ENCODE data around the gene UBL4A.

Gene UBL4A

GRCh38 chrX:154530286-154530685, 43.9 kb upstream of the UBL4A start:
- Histone ChIP-seq H3K9me3 (no peaks in the 10 kb centered on the region), H3K27me3 (no peaks in the 10 kb centered on the region), H3K36me3 (peaks cover 53% of the 10 kb centered on the region), H3K4me1 (ENCODE audit: control insufficient read depth in 1 of 2, insufficient read depth in 1 of 2, low read depth in 1 of 2, low read length in 1 of 2) (peaks cover 20 to 21% of the 10 kb centered on the region in 2 experiments), H3K27ac (peak overlapping the region; percentile 49), H3K4me3 (ENCODE audit: low read depth in 1 of 2, low read length in 1 of 2) (no peak overlapping the region)
- TF ChIP-seq CTCF (IDR thresholded peaks at IDR 0.05): no peak

- TF ChIP-seq CTCF (IDR thresholded peaks at IDR 0.05): no peak
- peaks cover 10 to 11% of the 10 kb centered on the region in 2 experiments for H3K4me1 ChIP-seq (ENCODE audit: control insufficient read depth in 1 of 2, insufficient read depth in 1 of 2, low read depth in 1 of 2, low read length in 1 of 2)
- H3K36me3 ChIP-seq: peaks cover 43% of the 10 kb centered on the region
- H3K4me3 ChIP-seq (ENCODE audit: low read depth in 1 of 2, low read length in 1 of 2): no peak overlapping the region
- H3K27ac ChIP-seq: peak overlapping the region; percentile 49
- no peaks in the 10 kb centered on the region for H3K27me3 ChIP-seq
- no peaks in the 10 kb centered on the region for H3K9me3 ChIP-seq
Observed at GRCh38 chrX:154529206-154529612, 42.8 kb upstream of the UBL4A start.

GRCh38 chrX:154526901-154527675, 40.7 kb upstream of the UBL4A start:
- H3K4me1 ChIP-seq (ENCODE audit: control insufficient read depth in 1 of 2, insufficient read depth in 1 of 2, low read depth in 1 of 2, low read length in 1 of 2): peaks cover 10% of the 10 kb centered on the region in 2 experiments
- TF ChIP-seq CTCF (IDR thresholded peaks at IDR 0.05): peak; percentile 46
- H3K9me3 ChIP-seq: no peaks in the 10 kb centered on the region
- peaks cover 21% of the 10 kb centered on the region for H3K36me3 ChIP-seq
- peak overlapping the region; percentile 55 for H3K27ac ChIP-seq
- H3K4me3 ChIP-seq (ENCODE audit: low read depth in 1 of 2, low read length in 1 of 2): peak overlapping the region in 1 of 2 experiments; percentile 44
- H3K27me3 ChIP-seq: no peaks in the 10 kb centered on the region

GRCh38 chrX:154525606-154526490, 39.4 kb upstream of the UBL4A start:
- H3K4me3 ChIP-seq (ENCODE audit: low read depth in 1 of 2, low read length in 1 of 2): no peak overlapping the region
- TF ChIP-seq CTCF (IDR thresholded peaks at IDR 0.05): no peak

GRCh38 chrX:154519389-154519788, 33.0 kb upstream of the UBL4A start:
- no peaks in the 10 kb centered on the region for H3K27me3 ChIP-seq
- H3K9me3 ChIP-seq: no peaks in the 10 kb centered on the region
- peaks cover 13 to 14% of the 10 kb centered on the region in 2 experiments for H3K4me1 ChIP-seq (ENCODE audit: control insufficient read depth in 1 of 2, insufficient read depth in 1 of 2, low read depth in 1 of 2, low read length in 1 of 2)
- no peaks in the 10 kb centered on the region for H3K36me3 ChIP-seq
- no peak overlapping the region for H3K27ac ChIP-seq
- H3K4me3 ChIP-seq (ENCODE audit: low read depth in 1 of 2, low read length in 1 of 2): no peak overlapping the region
- TF ChIP-seq CTCF (IDR thresholded peaks at IDR 0.05): no peak

More at GRCh38 chrX:154525606-154526490, 39.4 kb upstream of the UBL4A start:
- Histone ChIP-seq H3K27ac (no peak overlapping the region), H3K36me3 (peaks cover 9% of the 10 kb centered on the region), H3K27me3 (no peaks in the 10 kb centered on the region), H3K4me1 (ENCODE audit: control insufficient read depth in 1 of 2, insufficient read depth in 1 of 2, low read depth in 1 of 2, low read length in 1 of 2) (peaks cover 10% of the 10 kb centered on the region in 2 experiments), H3K9me3 (no peaks in the 10 kb centered on the region)
